Glutamatergic neuron (in vitro differentiated cells): Measurements from ENCODE around the gene MTNR1B. TPM values are rescaled to one million over a fixed set of nuclear protein-coding genes. Genes with fewer than 3 reads are reported as not detected.

ENCODE experiments used
- DNase-seq: peaks from one replicate; pipeline ENCODE4 v3.0.0; 2022
- H3K27ac Mint-ChIP-seq: one replicate; pipeline ENCODE4 v1.8.0; 2020; ENCODE audit warnings: mild to moderate bottlenecking, mixed read lengths, inconsistent platforms; ENCODE audit not compliant: unreplicated experiment
- H3K27me3 Mint-ChIP-seq: one replicate; pipeline ENCODE4 v1.8.0; 2020; ENCODE audit warnings: mild to moderate bottlenecking, moderate library complexity, mixed read lengths, inconsistent platforms; ENCODE audit not compliant: unreplicated experiment
- H3K36me3 Mint-ChIP-seq: one replicate; pipeline ENCODE4 v1.8.0; 2020; ENCODE audit warnings: mild to moderate bottlenecking, mixed read lengths, inconsistent platforms; ENCODE audit not compliant: unreplicated experiment
- H3K4me1 Mint-ChIP-seq: one replicate; pipeline ENCODE4 v1.8.0; 2020; ENCODE audit warnings: mild to moderate bottlenecking, low read depth, mixed read lengths, inconsistent platforms; ENCODE audit not compliant: unreplicated experiment
- H3K4me3 Mint-ChIP-seq: one replicate; pipeline ENCODE4 v1.8.0; 2020; ENCODE audit warnings: mild to moderate bottlenecking, mixed read lengths, inconsistent platforms; ENCODE audit not compliant: unreplicated experiment
- H3K9me3 Mint-ChIP-seq: one replicate; pipeline ENCODE4 v1.8.0; 2020; ENCODE audit warnings: mild to moderate bottlenecking, moderate library complexity, mixed read lengths, inconsistent platforms; ENCODE audit not compliant: unreplicated experiment
- total RNA-seq: library from RNA; stranded (reverse); fragmentation: NEBNext Ultra II Directional; extraction: Animal tissue kit (Norgen Biotek cat#: 25700); gene quantifications from one replicate; pipeline ENCODE4 v1.2.1, GENCODE V29; 2021; ENCODE audit not compliant: unreplicated experiment
- TF ChIP-seq, protein P1 (sequence below): fragments of 200-600 bp; sonication (generic); IDR thresholded peaks from one replicate; pipeline ENCODE4 v1.5.0; 2021; ENCODE audit not compliant: partially characterized antibody, unreplicated experiment

The MTNR1B gene
- total RNA-seq, 1 donor from 2014 or later, result not detected

DNA sequence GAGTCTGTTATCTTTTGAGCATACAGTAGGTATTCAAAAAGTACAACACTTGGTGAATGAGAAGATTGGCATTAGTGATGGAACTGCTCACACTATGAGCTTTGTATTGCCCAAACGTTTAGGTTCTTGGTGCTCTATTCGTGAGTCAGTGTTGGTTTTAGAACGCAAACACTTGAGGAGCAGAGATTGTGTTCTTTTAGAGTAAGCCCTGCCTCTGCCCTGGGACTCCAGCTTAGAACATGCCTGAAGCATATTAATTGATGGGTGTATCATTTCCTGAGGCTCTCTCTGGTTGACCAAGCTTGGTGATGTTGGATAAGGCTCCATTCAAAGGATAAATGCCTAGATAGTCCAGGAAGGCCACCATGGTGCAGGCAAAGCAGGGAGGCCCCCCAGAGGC, 10.9 kb downstream of the MTNR1B start:
- TF ChIP-seq, protein P1, sequence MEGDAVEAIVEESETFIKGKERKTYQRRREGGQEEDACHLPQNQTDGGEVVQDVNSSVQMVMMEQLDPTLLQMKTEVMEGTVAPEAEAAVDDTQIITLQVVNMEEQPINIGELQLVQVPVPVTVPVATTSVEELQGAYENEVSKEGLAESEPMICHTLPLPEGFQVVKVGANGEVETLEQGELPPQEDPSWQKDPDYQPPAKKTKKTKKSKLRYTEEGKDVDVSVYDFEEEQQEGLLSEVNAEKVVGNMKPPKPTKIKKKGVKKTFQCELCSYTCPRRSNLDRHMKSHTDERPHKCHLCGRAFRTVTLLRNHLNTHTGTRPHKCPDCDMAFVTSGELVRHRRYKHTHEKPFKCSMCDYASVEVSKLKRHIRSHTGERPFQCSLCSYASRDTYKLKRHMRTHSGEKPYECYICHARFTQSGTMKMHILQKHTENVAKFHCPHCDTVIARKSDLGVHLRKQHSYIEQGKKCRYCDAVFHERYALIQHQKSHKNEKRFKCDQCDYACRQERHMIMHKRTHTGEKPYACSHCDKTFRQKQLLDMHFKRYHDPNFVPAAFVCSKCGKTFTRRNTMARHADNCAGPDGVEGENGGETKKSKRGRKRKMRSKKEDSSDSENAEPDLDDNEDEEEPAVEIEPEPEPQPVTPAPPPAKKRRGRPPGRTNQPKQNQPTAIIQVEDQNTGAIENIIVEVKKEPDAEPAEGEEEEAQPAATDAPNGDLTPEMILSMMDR, result no peak
- peaks cover 2% of the 10 kb centered on the region for H3K9me3 Mint-ChIP-seq
- H3K27ac Mint-ChIP-seq, result no peak overlapping the region
- no peak overlapping the region for H3K4me3 Mint-ChIP-seq
- no peaks in the 10 kb centered on the region for H3K36me3 Mint-ChIP-seq
- no peak for DNase-seq
- H3K4me1 Mint-ChIP-seq, result peaks cover 6% of the 10 kb centered on the region
- peaks cover 2% of the 10 kb centered on the region for H3K27me3 Mint-ChIP-seq

DNA sequence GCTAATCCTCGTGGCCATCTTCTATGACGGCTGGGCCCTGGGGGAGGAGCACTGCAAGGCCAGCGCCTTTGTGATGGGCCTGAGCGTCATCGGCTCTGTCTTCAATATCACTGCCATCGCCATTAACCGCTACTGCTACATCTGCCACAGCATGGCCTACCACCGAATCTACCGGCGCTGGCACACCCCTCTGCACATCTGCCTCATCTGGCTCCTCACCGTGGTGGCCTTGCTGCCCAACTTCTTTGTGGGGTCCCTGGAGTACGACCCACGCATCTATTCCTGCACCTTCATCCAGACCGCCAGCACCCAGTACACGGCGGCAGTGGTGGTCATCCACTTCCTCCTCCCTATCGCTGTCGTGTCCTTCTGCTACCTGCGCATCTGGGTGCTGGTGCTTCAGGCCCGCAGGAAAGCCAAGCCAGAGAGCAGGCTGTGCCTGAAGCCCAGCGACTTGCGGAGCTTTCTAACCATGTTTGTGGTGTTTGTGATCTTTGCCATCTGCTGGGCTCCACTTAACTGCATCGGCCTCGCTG, 12.1 kb downstream of the MTNR1B start:
- TF ChIP-seq, protein P1, result no peak
- no peak overlapping the region for H3K27ac Mint-ChIP-seq
- no peaks in the 10 kb centered on the region for H3K36me3 Mint-ChIP-seq
- peaks cover 6% of the 10 kb centered on the region for H3K4me1 Mint-ChIP-seq
- H3K4me3 Mint-ChIP-seq, result no peak overlapping the region
- peaks cover 2% of the 10 kb centered on the region for H3K27me3 Mint-ChIP-seq
- peaks cover 2% of the 10 kb centered on the region for H3K9me3 Mint-ChIP-seq
- DNase-seq, result no peak

DNA sequence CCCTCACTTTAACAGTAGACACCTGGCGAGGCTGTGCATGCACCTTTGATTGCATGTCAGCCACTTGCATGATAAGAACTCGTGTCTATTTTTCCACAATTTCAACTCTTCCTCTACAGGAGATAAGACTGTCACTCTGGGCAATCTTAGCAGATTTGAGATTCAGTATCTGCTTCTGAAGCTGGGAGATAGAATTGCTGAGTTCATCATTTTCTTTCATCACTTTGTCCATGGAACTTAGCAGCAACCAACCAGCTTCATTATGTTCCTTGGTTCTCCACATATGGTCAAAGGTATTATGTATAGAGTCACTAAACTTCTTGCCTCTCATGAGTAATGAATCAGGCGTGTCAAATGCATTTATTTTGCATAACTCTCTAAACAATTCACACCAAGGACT, 17.1 kb downstream of the MTNR1B start:
- Mint-ChIP-seq H3K9me3 (peaks cover 3% of the 10 kb centered on the region), H3K27ac (no peak overlapping the region), H3K27me3 (peaks cover 1% of the 10 kb centered on the region), H3K4me1 (no peaks in the 10 kb centered on the region), H3K36me3 (peaks cover 4% of the 10 kb centered on the region), H3K4me3 (no peak overlapping the region)
- DNase-seq, result no peak
- TF ChIP-seq, protein P1, result no peak

DNA sequence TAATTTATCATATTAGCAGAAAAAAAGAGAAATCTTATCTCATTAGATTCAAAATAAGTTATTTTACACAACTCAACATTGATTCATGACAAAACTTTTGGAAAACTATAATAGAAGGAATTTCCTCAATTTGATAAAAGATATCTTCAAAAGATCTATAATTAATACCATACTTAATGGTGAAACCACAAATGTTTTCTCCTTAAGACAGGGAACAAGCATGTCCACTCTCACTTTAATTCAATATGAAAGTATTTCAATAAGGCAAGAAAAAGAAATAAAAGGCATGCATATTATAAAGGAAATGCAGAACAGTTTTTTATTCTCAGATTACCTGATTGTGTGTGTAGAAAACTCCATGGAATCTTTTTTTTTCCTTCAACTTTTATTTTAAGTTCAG, 23.6 kb downstream of the MTNR1B start:
- H3K9me3 Mint-ChIP-seq, result peaks cover 7% of the 10 kb centered on the region
- no peak for DNase-seq
- H3K27ac Mint-ChIP-seq, result no peak overlapping the region
- no peak overlapping the region for H3K4me3 Mint-ChIP-seq
- peaks cover 7% of the 10 kb centered on the region for H3K36me3 Mint-ChIP-seq
- TF ChIP-seq, protein P1, result no peak
- H3K27me3 Mint-ChIP-seq, result peaks cover 2% of the 10 kb centered on the region
- no peaks in the 10 kb centered on the region for H3K4me1 Mint-ChIP-seq

DNA sequence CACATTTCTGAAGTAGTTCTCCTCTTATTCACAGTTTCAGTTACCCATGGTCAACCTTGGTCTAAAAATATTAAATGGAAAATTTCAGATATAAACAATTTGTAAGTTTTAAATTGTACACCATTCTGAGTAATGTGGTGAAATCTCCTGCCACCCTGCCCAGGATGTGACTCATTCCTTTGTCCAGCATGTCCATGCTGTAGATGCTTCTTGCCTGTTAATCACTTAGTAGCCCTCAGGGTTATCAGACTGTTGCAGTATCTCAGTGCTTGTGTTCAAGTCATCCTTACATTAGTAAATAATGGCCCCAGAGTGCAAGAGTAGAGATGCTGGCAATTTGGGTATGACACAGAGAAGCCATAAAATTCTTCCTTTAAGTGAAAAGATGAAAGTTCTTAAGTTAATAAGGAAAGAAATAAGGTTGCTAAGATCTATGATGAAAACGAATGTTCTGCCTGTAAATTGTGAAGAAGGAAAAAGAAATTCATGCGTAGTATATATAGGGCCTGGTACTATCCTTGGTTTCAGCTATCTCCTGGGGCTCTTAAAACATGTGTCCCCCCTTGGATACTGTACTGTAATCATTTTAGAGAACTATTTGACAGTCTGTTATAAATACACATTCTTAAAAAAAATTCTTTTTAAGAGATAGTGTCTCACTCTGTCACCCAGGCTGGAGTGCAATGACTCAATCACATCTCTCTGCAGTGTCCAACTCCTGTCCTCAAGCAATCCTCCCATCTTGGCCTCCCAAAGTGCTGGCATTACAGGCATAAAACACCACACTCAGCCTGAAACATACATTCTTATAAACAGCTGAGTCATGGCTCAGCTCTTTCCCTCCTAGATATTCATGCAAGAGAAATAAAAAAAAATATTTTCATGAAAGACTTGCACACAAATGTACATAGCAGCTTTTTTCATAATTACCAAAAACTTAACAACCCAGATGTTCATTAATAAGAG, 31.3 kb downstream of the MTNR1B start:
- peaks cover 7% of the 10 kb centered on the region for H3K27me3 Mint-ChIP-seq
- TF ChIP-seq, protein P1, result no peak
- DNase-seq, result no peak
- peaks cover 4% of the 10 kb centered on the region for H3K4me1 Mint-ChIP-seq
- H3K27ac Mint-ChIP-seq, result no peak overlapping the region
- no peaks in the 10 kb centered on the region for H3K36me3 Mint-ChIP-seq
- H3K4me3 Mint-ChIP-seq, result no peak overlapping the region
- peaks cover 8% of the 10 kb centered on the region for H3K9me3 Mint-ChIP-seq
